ENCODE data around the gene SRPK2.

DNA sequence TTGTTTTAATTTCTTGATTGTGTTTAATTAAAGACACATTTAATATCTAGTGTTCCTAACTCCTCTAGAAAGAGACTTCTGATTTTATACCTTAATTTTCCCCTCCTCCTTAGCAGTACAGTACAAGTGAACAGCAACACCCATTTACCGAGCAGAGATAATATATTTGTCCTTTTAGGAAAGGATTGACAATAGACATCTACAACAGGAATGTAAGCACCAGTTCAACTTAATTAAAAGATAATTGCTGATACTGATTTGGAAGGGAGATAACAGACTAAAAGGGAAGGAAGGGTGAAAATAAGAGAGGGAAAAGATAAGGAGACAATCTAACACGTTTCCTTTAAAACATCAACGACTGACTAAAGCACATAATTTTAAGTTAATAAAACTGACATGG is 119.3 kb downstream of the SRPK2 start:
- TF ChIP-seq, protein P1, sequence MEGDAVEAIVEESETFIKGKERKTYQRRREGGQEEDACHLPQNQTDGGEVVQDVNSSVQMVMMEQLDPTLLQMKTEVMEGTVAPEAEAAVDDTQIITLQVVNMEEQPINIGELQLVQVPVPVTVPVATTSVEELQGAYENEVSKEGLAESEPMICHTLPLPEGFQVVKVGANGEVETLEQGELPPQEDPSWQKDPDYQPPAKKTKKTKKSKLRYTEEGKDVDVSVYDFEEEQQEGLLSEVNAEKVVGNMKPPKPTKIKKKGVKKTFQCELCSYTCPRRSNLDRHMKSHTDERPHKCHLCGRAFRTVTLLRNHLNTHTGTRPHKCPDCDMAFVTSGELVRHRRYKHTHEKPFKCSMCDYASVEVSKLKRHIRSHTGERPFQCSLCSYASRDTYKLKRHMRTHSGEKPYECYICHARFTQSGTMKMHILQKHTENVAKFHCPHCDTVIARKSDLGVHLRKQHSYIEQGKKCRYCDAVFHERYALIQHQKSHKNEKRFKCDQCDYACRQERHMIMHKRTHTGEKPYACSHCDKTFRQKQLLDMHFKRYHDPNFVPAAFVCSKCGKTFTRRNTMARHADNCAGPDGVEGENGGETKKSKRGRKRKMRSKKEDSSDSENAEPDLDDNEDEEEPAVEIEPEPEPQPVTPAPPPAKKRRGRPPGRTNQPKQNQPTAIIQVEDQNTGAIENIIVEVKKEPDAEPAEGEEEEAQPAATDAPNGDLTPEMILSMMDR (IDR thresholded peaks at IDR 0.05), result no peak
- no peak for TF ChIP-seq POLR2A (IDR thresholded peaks at IDR 0.05)
- no peak for TF ChIP-seq POLR2AphosphoS5 (IDR thresholded peaks at IDR 0.05)

Measured in prostate gland (tissue), 2 donors.